GM21367 (cell line): Measurements from ENCODE around the gene CAB39.

Experiments used
- ATAC-seq: cut with Tn5 transposase; IDR thresholded peaks from one replicate; pipeline ENCODE4 v1.9.1; 2021; ENCODE audit not compliant: unreplicated experiment

The CAB39 gene

DNA sequence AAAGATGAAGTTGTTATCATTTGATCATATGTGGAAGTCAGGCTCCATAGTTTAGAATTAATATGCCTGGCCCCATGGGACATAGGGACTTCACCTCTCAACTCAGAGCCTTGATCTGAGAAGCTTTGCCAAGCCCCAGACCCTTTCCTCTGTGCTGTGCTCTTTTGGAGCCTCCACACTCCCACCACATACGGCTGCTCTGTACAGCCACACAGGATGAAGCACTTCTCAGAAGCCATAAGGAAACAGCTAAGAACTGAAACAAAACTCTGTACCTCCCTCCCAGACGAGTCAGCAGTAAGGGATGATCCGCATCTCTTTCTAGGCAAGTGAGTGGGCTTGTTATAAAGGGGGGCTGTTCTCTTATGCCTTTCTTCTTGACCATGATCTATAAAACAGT, 66.5 kb downstream of the CAB39 start:
- ATAC-seq: no peak

DNA sequence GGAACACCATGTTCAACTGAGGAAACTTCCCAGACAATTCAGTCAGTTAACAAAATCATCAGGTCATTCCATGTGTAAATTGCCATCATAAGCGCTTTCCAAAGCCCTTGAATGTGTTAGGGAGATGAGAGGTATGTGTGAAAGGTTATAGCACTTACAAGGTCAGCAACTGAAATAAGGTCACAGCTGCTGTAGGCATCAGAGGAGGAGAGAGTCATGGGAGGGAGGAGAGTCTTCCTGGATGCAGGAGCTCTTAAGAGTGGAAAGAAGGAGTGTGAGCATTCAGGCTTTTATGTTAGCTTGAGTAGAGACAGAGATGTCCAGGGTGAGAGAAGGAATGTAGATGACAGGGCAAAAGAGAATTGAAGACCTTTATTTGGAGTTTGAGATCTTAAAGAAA, 67.0 kb downstream of the CAB39 start:
- no peak for ATAC-seq

DNA sequence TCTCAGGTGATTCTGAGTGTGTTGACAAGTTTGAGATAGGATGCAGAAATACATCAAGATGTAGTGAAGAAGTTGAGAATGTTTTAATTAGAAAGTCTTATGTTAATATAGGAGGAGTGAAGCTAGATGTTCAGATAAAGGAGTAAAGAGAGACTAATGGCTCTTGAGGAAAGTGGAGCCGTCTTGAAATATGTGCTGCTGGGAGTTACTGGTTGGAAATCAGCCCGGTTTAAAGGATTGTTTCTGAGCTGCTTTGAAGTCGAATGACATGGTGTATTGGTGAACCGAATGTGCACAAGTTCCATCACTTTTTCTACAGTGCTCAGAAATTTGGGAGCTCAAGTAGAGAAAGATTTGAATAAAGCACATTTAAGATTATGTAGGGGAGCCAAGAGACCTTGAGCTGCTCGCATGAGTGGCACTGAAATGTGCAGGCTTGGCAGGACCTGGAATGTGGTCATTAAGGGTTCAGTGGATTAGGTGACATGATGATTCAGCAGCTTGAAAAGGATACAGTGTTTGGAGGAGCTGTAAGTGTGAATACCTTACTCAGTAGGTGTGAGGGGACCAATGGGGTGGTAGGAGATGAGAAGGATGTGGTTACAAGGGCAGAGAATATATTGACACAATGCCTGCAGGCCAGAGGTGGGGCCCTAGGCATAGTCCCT, 68.6 kb downstream of the CAB39 start:
- ATAC-seq: no peak

DNA sequence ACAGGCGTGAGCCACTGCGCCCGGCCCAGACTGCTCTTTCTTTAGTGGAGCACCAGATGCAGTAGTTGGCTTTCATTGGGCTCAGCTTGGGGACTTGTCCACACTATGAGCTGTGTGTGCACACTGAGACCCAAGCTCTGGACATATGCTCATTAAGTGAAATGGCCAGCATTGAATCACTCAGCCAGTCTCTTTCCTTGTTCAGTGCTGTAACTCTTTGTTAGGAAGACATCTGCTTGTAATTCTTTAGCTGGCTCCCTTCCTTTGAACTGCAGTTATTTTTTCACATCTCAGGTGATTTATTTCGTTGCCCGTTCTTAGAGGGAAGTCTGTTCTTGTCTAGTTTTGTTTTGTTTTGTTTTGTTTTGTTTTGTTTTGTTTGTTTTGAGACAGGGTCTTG, 70.5 kb downstream of the CAB39 start:
- no peak for ATAC-seq

DNA sequence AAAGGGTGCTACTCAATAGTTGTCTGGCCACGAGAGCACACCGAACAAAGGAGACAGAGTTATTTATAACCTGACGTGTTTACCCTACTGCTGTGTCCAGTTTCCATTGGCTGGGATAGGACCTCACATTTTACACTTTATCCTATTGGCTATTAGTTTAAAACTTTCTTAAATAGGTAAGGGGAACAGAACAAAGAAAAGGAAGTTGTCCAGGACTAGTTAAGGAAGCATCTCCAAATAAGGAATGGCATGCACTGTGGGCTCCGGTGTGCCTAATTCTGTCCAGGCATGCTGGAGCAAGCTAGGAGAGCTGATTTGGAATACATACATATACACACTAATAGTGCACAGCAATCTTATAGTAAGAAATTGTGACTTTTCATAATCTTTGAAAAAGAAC, 72.2 kb downstream of the CAB39 start:
- ATAC-seq: no peak

DNA sequence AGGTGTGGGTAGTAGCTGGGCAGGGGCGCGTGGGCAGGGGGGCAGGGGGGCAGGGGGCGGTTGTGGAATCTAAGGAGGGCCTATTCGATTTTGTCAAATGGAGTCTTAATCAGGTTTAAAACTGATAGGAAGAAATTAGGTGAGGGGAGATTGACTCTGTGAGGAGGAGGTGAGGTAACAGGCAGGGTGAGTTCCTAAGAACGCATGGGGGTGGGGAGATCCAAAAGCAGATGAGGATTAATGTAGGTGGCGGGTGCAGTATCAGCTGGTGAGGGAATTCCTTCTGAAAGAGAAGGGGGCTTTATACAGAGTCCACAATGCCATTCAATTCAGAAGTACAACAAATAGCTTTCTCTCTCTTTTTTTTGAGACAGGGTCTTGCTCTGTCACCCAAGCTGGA, 72.7 kb downstream of the CAB39 start:
- ATAC-seq: no peak

DNA sequence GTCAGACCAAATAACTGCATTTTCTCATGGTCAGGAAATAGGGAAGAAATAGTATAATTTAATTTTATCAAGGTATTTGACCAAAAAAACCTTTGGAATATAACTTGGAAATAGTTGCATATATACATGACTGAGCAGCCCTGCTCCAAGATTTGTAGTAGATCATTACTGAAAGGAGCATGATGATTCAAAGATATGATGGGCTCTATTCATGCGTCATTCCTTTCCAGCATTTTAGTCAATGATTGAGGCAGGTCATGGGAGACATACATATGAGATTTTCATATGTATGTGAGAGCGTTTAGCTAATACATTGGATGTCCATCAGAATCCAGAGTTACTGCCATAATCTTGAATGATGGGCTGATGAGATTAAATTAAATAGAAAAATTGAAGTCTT, 74.5 kb downstream of the CAB39 start:
- no peak for ATAC-seq

DNA sequence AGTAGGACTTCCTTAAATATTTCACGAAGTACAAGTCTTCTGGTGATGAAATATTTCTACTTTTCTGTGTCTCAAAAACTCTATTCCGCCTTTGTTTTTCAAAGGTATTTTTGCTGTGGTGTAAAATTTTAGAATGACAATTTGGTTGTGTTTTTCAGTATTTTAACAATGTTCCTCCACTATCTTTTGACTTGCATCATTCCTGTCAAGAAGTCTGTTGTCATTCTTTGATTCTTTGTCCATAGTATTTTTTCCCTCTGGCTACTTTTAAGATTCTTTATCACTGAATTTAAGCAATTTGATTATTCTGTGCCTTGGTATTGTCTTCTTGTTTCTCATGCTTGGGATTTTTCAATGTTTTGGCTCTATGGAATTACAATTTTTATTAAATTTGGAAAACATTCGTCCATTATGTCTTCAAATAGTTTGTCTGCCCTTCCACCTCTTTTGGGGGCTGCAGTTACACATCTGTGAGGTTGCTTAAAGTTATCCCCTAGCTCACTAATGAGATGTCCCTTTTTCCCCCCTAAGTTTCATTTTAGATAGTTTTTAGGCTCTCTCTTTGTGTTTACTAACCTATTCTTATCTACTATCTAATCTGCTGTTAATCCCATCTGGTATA, 76.0 kb downstream of the CAB39 start:
- ATAC-seq: no peak

DNA sequence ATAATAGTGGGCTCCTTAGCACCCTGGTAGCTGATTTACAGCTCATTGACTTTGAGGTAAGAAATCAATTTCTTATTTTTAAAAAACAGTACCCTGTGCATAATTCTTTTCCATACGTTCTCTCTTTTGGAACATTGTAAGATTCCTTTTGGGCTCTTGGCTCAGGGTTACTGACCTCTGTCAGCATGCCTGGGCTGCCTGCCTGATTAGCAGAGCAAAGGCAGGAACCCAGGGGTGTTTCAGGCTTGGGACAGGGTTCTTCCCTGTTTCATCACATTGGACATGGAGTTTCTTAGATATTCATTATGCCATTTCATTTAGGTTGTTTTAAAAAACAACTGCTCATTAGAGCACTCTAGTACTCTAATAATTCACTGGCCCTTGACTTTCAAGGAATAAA, 78.3 kb downstream of the CAB39 start:
- ATAC-seq: no peak

DNA sequence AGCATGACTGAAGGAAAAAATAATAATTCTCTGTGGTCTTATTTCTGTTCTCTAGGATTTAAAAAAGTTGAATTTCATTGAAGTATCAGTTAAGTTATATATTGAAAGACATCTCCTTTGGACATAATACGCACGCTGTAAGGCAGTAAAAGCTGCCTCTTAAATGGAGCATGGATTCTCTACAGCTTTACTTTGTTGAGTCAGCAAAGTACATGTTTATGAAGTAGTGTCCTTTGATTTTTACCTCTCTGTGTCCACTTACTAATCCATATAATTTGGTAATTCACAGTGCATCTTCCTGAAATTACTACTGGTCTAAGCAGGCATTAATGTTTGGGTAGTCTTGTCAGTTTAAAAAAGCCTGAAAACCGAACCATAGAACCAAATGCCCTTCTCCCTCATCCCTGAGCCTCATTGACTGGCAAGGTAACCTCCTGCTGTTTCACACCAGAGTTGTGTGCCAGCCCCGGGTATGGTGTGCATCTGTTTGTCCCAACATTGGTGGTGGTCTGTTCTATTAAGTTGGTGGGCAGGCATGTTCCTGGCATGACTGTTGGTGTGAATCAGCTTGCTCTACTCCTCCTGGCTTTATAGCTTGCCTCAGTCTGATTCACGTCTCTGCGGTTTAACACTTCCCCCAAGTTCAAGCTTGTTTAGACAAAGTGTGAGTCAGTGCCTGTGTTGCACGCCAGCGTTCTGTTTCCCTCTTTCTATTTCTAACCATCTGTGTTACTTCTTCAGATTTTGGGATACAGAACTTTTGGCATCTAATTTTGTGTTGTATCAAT, 81.1 kb downstream of the CAB39 start:
- ATAC-seq: no peak

DNA sequence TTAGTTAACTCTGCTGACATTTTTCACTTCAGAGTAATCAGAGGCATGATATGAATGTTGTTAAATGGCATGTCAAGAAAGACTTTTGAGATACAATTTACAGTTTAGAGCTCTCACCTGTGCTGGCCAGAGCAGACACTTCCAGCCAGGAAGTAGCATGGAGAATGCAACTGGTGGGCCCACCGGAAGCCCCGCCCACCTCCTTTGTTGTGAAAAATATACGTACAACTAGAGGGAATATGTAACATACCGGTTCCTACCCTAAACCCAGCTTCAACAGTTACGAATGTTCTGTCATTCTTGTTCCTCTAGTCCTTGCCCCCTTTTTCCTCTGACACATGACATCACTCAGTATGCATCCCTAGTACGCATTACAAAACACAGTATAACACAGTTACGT, 81.9 kb downstream of the CAB39 start:
- ATAC-seq: no peak

DNA sequence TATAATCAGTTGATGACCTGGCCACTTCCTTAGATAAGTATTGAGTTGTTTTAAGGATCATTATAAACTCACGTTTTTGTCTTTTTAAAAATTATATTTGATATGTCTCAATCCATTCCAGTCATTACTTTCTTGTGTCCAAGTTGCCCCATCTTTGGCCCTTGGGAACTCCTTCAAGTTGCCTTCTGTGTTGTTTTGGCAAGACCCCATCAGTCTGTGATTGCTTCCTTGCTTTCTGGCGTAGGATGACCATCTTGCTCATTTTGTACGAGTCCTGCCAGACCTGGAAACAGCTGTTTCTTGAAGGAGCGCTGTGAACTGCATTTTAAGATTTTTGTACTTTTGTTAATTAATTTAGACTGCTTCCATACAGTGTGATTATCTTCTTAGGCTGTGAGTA, 83.2 kb downstream of the CAB39 start:
- no peak for ATAC-seq

DNA sequence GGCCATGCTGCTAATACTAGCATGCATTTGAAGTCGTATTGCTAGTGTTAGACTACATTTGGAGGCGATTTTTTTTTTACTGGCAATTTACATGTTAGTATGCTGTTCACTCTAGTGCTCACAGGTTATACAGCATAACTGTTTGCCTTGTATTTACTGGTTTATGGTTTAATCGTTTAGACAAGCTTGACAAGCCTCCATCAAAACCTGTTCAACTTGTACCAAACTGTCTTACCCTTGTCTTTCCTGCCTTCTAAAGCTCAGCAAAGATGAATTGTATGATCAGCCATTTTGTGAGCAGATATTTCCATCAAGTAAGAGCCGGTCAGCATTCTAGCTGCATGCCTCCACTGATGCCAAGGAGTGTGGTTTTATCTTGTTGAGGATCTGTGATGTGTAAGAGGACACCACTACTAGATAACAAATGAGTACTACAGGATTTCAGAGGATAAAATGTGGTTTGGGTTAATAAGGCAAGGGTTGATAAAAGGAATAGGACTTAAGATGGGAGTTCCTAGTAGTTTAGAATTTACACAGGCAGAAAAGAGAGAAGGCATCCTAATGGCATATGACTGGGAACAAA, 83.7 kb downstream of the CAB39 start:
- no peak for ATAC-seq

DNA sequence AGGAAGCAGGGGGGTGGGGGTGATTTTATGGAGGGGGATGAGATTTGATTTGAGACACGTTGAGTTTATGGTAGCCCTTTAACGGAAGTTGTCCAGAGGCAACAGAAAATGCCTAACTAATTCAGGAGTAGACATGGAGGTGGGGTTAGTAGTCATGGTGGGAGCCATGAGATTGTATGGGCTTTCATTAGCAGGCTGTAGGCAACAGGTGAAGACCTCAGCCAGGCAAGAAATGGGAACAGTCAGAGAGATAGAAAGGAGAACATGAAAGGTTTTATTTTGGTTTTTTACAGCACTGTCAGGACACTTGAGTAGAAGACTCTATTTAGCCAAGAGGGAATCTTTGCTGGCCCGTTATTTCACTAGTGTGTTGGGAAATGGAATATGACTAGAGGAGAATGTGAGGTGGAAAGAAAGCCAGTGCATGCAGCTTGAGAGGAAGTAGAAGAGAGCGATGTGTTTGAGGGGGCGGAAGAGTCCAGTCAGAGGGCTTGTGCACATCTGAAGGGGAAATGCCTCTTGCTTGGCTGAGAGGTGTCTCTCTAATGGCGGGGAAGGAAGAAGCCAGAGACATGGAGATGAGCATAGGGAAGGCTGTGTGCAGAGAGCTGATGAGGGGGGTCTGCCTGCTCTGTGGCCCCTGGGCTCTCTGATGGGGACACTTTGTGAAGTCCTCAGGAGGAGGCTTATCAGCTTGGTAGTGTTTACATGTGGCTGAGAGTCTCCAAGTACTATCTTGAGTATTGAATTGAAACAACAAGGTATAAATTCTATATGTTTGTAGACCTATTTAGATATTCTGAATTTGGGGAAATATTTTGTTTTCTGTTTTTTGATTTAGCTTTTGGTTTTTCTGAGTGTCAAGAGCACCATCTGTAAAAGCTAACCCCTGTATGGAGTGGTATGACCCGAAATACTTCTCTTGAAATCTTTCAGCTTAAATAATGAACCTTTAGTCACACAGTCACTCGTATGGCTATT, 85.2 kb downstream of the CAB39 start:
- ATAC-seq: no peak

DNA sequence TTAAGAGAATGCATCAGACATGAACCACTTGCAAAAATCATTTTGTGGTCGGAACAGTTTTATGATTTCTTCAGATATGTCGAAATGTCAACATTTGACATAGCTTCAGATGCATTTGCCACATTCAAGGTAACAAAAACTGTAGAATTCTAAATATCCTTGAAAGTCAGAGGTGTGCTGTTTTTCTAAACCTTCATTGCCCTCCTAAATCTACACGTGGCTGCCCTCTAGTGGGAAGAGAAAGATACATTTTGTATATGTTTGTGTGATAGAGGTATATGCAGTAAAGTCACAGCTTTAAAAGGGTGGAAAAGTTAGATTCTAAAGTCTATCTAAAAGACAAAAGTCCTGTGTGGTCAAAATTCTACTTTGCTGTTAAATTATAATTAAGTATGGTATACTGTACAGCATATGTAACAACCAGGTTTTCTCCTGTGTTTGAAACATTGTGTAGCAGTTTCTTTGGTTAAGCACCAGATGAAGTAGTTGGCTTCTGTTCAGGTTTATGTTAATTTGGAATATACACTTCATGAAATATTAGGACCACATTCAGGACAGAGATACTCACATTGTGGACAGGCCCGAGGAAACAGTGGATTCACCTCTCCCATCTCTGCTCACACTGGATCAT, 86.2 kb downstream of the CAB39 start:
- ATAC-seq: no peak

DNA sequence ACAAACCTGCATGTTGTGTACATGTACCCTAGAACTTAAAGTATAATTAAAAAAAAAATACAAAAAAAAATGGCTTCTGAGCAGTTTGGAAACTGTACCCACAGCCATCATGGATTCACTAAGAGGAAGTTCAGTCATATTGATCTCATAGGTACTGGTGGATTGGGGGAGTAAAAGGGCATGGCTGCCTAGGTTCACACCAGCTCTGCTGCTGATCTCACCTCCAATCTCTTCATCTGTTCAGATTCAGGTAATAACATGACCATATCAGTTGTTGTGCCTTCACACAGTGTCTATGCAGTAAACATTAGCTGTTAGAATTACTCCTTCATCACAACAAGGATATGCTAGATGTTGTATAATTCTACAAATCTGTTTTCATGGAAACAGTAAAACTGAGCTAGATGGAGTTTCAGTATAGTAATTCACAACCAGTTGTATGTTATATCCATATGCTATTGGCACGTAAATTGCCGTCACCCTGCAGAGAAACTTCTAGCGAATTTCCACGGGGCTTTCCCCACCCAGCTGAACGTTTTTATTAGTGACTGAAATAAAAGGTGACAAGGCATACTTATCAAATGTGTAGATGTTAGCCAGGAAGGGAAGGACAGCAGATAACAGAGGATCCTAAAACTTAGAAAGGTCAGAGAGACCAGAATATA, 92.8 kb downstream of the CAB39 start:
- no peak for ATAC-seq

DNA sequence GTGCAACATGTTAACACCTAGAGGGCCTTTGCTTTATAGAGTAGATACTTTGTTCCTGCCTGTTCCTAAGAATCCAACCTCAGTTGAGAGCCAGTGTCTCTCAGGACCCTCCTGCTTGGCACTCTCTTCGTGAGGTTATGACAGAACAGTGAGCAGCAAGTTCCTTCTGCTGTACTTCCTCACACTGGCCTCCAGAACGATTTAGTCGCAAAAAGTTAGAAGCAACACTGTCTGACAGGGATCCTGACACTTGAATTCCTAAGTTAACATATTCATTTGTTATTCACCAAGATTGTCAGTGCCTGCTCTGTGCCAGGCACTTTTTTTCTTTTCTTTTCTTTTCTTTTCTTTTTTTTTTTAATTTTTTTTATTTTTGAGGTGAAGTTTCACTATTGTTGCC, 95.1 kb downstream of the CAB39 start:
- no peak for ATAC-seq

DNA sequence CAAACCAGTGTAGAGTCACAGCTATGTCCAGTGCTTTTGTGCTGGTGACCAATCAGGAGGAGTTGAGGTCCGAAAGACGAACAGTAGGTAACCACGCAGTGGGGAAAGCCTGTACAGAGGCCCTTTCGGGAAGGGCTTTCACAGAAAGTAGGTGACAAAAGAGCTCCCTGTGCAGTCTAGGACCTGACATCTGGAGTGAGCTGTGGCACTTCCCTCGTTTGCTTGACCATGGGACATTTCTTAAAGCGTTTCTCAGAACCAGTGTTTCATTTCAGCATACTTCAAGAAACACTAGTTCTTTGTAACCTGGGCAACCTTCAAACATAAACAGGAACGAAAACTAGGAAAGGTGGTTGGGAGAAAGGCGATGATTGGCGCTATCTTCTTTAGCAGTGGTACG, 96.4 kb downstream of the CAB39 start:
- ATAC-seq: no peak

DNA sequence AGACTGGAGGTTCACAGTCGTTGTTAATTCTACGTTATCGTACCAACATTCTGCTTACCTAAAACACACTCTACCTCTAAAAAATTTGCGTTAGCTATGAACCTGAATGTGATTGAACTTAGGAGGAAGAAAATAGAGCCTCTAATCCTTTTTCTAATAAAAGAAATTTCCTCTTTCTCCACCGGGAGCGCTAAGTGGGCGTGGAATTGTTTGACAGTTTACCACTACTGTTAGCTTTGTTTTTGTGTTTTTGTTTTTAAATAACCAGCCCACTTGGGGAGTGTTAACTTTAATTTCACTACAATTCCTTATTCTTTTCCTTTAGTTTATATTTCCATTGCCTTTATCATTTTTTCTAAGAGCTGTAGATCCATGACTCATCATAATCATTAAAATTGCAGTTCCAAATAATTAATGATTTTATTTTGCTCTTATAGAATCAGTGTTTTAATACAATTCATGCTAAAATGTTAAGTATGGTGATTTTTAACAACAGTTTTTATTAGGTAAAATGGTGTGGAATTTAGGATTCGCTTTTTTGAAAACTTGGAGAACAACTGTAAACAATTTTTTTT, 97.1 kb downstream of the CAB39 start:
- ATAC-seq: no peak

DNA sequence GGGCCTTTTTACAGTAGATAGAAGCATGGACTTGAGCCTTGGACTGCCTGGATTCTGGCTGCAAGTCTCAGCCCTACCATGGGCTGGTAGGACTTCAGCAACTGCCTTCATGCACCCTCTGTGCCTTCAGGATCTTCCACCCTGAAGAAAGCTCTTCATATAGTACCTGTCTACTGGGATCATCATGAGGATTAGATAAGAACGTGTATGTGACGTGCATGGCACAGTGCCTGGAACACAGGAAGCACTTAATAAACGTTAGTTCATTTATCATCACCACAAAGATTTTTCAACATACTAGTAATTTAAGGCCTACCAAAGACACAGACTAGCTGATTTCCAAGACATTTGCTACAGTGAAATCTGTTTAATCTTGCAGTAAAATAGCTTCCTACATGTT, 98.9 kb downstream of the CAB39 start:
- ATAC-seq: no peak
